ENCODE results near the gene NINJ1. TPM values are rescaled to one million over a fixed set of nuclear protein-coding genes. Genes with fewer than 3 reads are reported as not detected.

NINJ1 gene
- total RNA-seq, 2 donors from 2014 or later, result 169 to 219 TPM

DNA sequence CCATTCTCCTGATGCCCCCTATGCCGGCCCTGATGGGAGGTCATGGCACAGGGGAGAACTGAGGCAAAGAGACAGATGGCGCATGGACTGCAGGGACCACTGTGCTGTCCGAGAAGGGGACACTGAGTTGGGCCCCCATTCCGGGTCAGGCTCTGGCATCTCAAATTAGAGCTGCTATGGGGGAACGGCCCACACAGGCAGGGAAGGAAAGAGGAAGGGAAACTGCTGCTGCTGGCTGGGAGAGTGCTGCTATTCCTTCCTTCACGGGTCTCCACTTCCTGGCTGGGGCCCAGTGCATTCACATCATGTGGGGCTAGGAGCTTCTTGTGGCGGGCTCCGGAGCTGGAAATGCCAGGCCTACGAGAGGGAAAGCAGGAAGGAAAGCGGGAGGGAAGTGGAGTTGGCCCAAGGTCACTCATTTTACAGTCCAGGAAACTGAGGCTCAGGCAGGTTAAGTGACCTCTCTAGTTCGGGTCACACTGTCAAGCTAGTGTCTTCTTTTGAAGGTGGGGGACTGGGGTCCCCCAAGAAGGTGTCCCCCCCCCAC is 39.3 kb downstream of the NINJ1 start:
- H3K4me3 Mint-ChIP-seq, result peak overlapping the region; percentile 87
- no peaks in the 10 kb centered on the region for H3K27me3 Mint-ChIP-seq
- H3K9me3 ChIP-seq (ENCODE audit: control insufficient read depth, low read length, poor library complexity, severe bottlenecking), result no peaks in the 10 kb centered on the region
- ATAC-seq (no peak), DNase-seq (no peak)
- no peaks in the 10 kb centered on the region for H3K36me3 Mint-ChIP-seq (ENCODE audit: low read depth)
- H3K4me1 Mint-ChIP-seq, result peaks cover 51% of the 10 kb centered on the region
- peak overlapping the region; percentile 95 for H3K27ac Mint-ChIP-seq

GRCh38 chr9:93093877-93094657 is 40.0 kb downstream of the NINJ1 start:
- DNase-seq (no peak), ATAC-seq (no peak)
- Mint-ChIP-seq H3K36me3 (ENCODE audit: low read depth) (no peaks in the 10 kb centered on the region), H3K27me3 (no peaks in the 10 kb centered on the region), H3K4me3 (peak overlapping the region; percentile 87), H3K27ac (peak overlapping the region; percentile 95), H3K4me1 (peaks cover 52% of the 10 kb centered on the region)
- no peaks in the 10 kb centered on the region for H3K9me3 ChIP-seq (ENCODE audit: control insufficient read depth, low read length, poor library complexity, severe bottlenecking)

GRCh38 chr9:93093127-93093876 is 40.7 kb downstream of the NINJ1 start:
- H3K4me1 Mint-ChIP-seq, result peaks cover 53% of the 10 kb centered on the region
- H3K27ac Mint-ChIP-seq, result peak overlapping the region; percentile 95
- no peaks in the 10 kb centered on the region for H3K9me3 ChIP-seq (ENCODE audit: control insufficient read depth, low read length, poor library complexity, severe bottlenecking)
- no peaks in the 10 kb centered on the region for H3K27me3 Mint-ChIP-seq
- H3K36me3 Mint-ChIP-seq (ENCODE audit: low read depth), result peaks cover 2% of the 10 kb centered on the region
- peak overlapping the region; percentile 87 for H3K4me3 Mint-ChIP-seq
- no peak for DNase-seq
- no peak for ATAC-seq

GRCh38 chr9:93092251-93092991 is 41.6 kb downstream of the NINJ1 start:
- H3K36me3 Mint-ChIP-seq (ENCODE audit: low read depth), result peaks cover 2% of the 10 kb centered on the region

DNA sequence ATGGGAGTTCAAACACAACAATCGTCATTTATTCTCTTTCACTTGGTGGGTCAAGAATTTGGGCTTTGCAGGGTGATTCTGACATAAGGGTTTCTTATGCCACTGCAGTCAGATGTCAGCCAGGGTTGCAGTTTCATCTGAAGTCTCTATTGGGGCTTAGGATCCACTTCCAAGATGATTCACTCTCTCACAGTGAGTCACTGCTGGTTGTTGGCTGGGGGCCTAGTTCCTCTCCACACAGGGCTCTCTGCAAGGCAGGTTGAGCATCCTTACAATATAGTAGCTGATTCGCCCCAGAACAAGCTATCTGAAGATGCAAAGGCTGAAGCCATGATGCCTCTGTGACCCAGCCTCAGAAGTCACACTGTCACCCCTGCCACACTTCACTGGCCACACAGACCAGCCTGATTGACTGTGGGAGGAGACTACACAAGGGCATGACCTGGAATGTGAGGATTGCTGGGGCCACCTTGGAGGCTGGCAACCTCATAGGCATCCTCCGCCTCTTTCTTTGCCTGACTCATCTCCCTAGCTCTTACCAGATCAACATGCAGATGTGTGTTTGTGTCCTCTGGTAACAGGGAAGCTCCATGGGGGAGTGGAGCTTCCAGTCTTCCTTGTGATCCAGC is 42.5 kb downstream of the NINJ1 start:
- DNase-seq (no peak), ATAC-seq (no peak)
- H3K4me3 Mint-ChIP-seq, result no peak overlapping the region
- H3K36me3 Mint-ChIP-seq (ENCODE audit: low read depth), result peaks cover 4% of the 10 kb centered on the region
- H3K4me1 Mint-ChIP-seq, result peaks cover 38% of the 10 kb centered on the region
- no peaks in the 10 kb centered on the region for H3K27me3 Mint-ChIP-seq
- no peaks in the 10 kb centered on the region for H3K9me3 ChIP-seq (ENCODE audit: control insufficient read depth, low read length, poor library complexity, severe bottlenecking)
- H3K27ac Mint-ChIP-seq, result peak overlapping the region; percentile 95

More at GRCh38 chr9:93092251-93092991, 41.6 kb downstream of the NINJ1 start:
- Mint-ChIP-seq H3K4me1 (peaks cover 45% of the 10 kb centered on the region), H3K27ac (peak overlapping the region; percentile 95), H3K4me3 (peak overlapping the region; percentile 25), H3K27me3 (no peaks in the 10 kb centered on the region)
- ATAC-seq, result no peak
- no peak for DNase-seq
- H3K9me3 ChIP-seq (ENCODE audit: control insufficient read depth, low read length, poor library complexity, severe bottlenecking), result no peaks in the 10 kb centered on the region

GRCh38 chr9:93091056-93091452 is 43.0 kb downstream of the NINJ1 start:
- no peaks in the 10 kb centered on the region for H3K9me3 ChIP-seq (ENCODE audit: control insufficient read depth, low read length, poor library complexity, severe bottlenecking)
- DNase-seq (no peak), ATAC-seq (no peak)
- Mint-ChIP-seq H3K4me1 (peaks cover 38% of the 10 kb centered on the region), H3K27me3 (no peaks in the 10 kb centered on the region), H3K36me3 (ENCODE audit: low read depth) (peaks cover 6% of the 10 kb centered on the region), H3K4me3 (no peak overlapping the region), H3K27ac (peak overlapping the region; percentile 95)

- DNase-seq, result no peak
- Mint-ChIP-seq H3K27me3 (no peaks in the 10 kb centered on the region), H3K4me1 (peaks cover 38% of the 10 kb centered on the region), H3K27ac (peak overlapping the region; percentile 74), H3K4me3 (no peak overlapping the region), H3K36me3 (ENCODE audit: low read depth) (peaks cover 6% of the 10 kb centered on the region)
- no peaks in the 10 kb centered on the region for H3K9me3 ChIP-seq (ENCODE audit: control insufficient read depth, low read length, poor library complexity, severe bottlenecking)
- ATAC-seq, result no peak
Observed at GRCh38 chr9:93090091-93090655, 43.9 kb downstream of the NINJ1 start.

GRCh38 chr9:93089481-93089991 is 44.5 kb downstream of the NINJ1 start:
- peaks cover 35% of the 10 kb centered on the region for H3K4me1 Mint-ChIP-seq
- no peak overlapping the region for H3K4me3 Mint-ChIP-seq
- H3K27ac Mint-ChIP-seq, result peak overlapping the region; percentile 74
- ATAC-seq (no peak), DNase-seq (no peak)
- no peaks in the 10 kb centered on the region for H3K27me3 Mint-ChIP-seq
- peaks cover 6% of the 10 kb centered on the region for H3K36me3 Mint-ChIP-seq (ENCODE audit: low read depth)
- H3K9me3 ChIP-seq (ENCODE audit: control insufficient read depth, low read length, poor library complexity, severe bottlenecking), result no peaks in the 10 kb centered on the region

- no peak for ATAC-seq
- Mint-ChIP-seq H3K27ac (peak overlapping the region; percentile 74), H3K36me3 (ENCODE audit: low read depth) (peaks cover 6% of the 10 kb centered on the region), H3K4me1 (peaks cover 32% of the 10 kb centered on the region), H3K4me3 (no peak overlapping the region), H3K27me3 (no peaks in the 10 kb centered on the region)
- no peak for DNase-seq
- H3K9me3 ChIP-seq (ENCODE audit: control insufficient read depth, low read length, poor library complexity, severe bottlenecking), result no peaks in the 10 kb centered on the region
Observed at GRCh38 chr9:93089024-93089423, 45.0 kb downstream of the NINJ1 start.

DNA sequence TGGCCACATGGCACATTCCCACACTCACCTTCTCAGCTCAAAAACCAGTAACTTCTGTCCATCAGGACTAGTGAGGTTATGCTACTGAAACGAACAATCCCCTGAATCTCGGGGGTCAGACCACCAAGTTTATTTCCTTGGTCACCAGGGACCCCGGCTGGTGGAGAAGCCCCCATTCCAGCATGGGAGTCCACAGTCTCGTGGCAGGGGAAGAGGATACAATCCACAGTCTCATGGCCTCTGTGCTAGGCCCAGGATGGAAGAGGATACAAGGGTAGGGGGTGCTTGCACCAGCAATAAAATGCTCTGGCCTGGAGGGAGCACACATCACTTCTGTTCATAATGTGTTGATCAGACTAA is 45.4 kb downstream of the NINJ1 start:
- Mint-ChIP-seq H3K4me1 (peaks cover 30% of the 10 kb centered on the region), H3K36me3 (ENCODE audit: low read depth) (peaks cover 6% of the 10 kb centered on the region), H3K27ac (no peak overlapping the region), H3K4me3 (no peak overlapping the region), H3K27me3 (no peaks in the 10 kb centered on the region)
- DNase-seq, result no peak
- H3K9me3 ChIP-seq (ENCODE audit: control insufficient read depth, low read length, poor library complexity, severe bottlenecking), result no peaks in the 10 kb centered on the region
- ATAC-seq, result no peak

DNA sequence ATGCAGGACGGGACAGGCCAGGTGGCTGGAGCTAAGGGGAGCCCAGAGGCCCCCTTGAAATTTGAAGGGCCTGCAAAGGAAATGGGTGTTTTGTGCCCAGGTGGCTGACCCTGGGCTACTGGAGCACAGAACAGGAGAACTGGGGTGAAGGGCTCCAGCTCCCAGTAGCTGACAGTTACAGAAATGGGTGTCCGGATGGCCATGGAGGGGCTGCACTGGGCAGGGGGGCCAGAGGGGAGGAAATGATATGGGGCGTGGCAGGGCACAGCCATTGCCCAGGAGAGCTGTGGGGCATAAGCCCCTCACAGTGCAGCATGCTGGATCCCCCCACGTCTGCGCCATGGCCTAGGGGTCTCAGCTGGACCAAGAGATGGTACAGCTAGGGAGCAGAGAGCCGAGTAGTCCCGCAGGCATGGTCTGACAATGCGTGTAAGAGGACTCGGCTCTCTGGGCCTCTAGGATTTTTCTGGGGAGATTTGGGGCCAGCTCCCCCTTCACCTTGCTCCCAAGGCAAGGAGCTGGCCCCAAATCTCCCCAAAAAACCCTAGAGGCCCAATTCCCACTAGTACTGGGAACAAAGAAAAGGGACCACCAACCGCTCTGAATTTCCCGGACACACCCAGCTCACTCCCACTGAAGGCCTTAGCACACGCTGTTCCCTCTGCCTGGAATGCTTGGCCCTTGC is 45.9 kb downstream of the NINJ1 start:
- peaks cover 6% of the 10 kb centered on the region for H3K36me3 Mint-ChIP-seq (ENCODE audit: low read depth)

More for the DNA sequence above, 45.9 kb downstream of the NINJ1 start:
- H3K27ac Mint-ChIP-seq, result no peak overlapping the region
- DNase-seq (no peak), ATAC-seq (no peak)
- H3K4me1 Mint-ChIP-seq, result peaks cover 28% of the 10 kb centered on the region
- no peaks in the 10 kb centered on the region for H3K27me3 Mint-ChIP-seq
- H3K4me3 Mint-ChIP-seq, result no peak overlapping the region
- H3K9me3 ChIP-seq (ENCODE audit: control insufficient read depth, low read length, poor library complexity, severe bottlenecking), result no peaks in the 10 kb centered on the region
